Endodermal cell (in vitro differentiated cells): ENCODE measurements around the gene CRY1. TPM values are rescaled to one million over a fixed set of nuclear protein-coding genes. Genes with fewer than 3 reads are reported as not detected.

ENCODE experiments used
- DNase-seq: peaks from one replicate; pipeline ENCODE4 v3.0.0-alpha.2; 2017
- H3K27ac ChIP-seq: 2 replicates; pipeline ENCODE4 v1.5.1; 2013; ENCODE audit warnings: mild to moderate bottlenecking, low read depth, low read length, moderate library complexity
- H3K27me3 ChIP-seq: 2 replicates; pipeline ENCODE4 v1.6.1; 2013; ENCODE audit warnings: mild to moderate bottlenecking, low read length, moderate library complexity; ENCODE audit not compliant: insufficient read depth, control insufficient read depth, poor library complexity, severe bottlenecking
- H3K36me3 ChIP-seq: 2 replicates; pipeline ENCODE4 v1.7.0; 2013; ENCODE audit warnings: mild to moderate bottlenecking, low read length, moderate library complexity; ENCODE audit not compliant: control insufficient read depth, insufficient read depth
- H3K4me1 ChIP-seq: one replicate; pipeline ENCODE4 v1.7.0; 2013; ENCODE audit warnings: low read length; ENCODE audit not compliant: control insufficient read depth, insufficient read depth
- H3K4me3 ChIP-seq: 2 replicates; pipeline ENCODE4 v1.5.1; 2013; ENCODE audit warnings: mild to moderate bottlenecking, low read length, moderate library complexity
- H3K9ac ChIP-seq: 2 replicates; pipeline ENCODE4 v1.6.1; 2013; ENCODE audit warnings: mild to moderate bottlenecking, low read length, moderate library complexity; ENCODE audit not compliant: poor library complexity, severe bottlenecking; ENCODE audit errors: extremely low read depth
- H3K9me3 ChIP-seq: 2 replicates; pipeline ENCODE4 v1.6.1; 2013; ENCODE audit warnings: mild to moderate bottlenecking, low read length, moderate library complexity; ENCODE audit not compliant: control insufficient read depth
- H3K27ac Mint-ChIP-seq: 2 replicates; pipeline ENCODE4 v1.8.0; 2020; ENCODE audit warnings: mixed read lengths
- H3K27me3 Mint-ChIP-seq: 2 replicates; pipeline ENCODE4 v1.8.0; 2021; ENCODE audit warnings: mild to moderate bottlenecking, mixed read lengths; ENCODE audit not compliant: insufficient read depth
- H3K36me3 Mint-ChIP-seq: 2 replicates; pipeline ENCODE4 v1.8.0; 2020; ENCODE audit warnings: low read depth, mixed read lengths
- H3K4me1 Mint-ChIP-seq: 2 replicates; pipeline ENCODE4 v1.8.0; 2020; ENCODE audit warnings: mixed read lengths
- H3K4me3 Mint-ChIP-seq: 2 replicates; pipeline ENCODE4 v1.8.0; 2020; ENCODE audit warnings: mild to moderate bottlenecking, moderate library complexity, mixed read lengths
- H3K9me3 Mint-ChIP-seq: 2 replicates; pipeline ENCODE4 v1.8.0; 2020; ENCODE audit warnings: mild to moderate bottlenecking, mixed read lengths
- WGBS, 2 experiments: methylation state at CpG; one replicate each; pipeline versions ENCODE4 v1.1.5 to v1.1.7; 2013; ENCODE audit warnings: missing lambda C conversion rate in 2 of 2, mixed read lengths in 1 of 2; ENCODE audit not compliant: insufficient coverage in 1 of 2, insufficient read length in 1 of 2; 5-methylcytosine and 5-hydroxymethylcytosine counted together
- total RNA-seq, 2 donors: library from RNA; stranded (reverse); fragmentation: NEBNext Ultra II Directional in 1 of 2; extraction: Animal tissue kit (Norgen Biotek cat#: 25700) in 1 of 2; gene quantifications; 2 replicates in 1 of 2; 3 replicates in 1 of 2; pipeline ENCODE4 v1.2.1, GENCODE V29; 2021
- TF ChIP-seq, protein P1 (sequence below): fragments of 200-600 bp; sonication (generic); conservative IDR thresholded peaks from 2 replicates; pipeline ENCODE4 v1.5.0; 2021; ENCODE audit warnings: antibody characterized with exemption, mild to moderate bottlenecking

CRY1 gene
- total RNA-seq, 2 donors from 2014 or later: 29.9 to 33.4 TPM

DNA sequence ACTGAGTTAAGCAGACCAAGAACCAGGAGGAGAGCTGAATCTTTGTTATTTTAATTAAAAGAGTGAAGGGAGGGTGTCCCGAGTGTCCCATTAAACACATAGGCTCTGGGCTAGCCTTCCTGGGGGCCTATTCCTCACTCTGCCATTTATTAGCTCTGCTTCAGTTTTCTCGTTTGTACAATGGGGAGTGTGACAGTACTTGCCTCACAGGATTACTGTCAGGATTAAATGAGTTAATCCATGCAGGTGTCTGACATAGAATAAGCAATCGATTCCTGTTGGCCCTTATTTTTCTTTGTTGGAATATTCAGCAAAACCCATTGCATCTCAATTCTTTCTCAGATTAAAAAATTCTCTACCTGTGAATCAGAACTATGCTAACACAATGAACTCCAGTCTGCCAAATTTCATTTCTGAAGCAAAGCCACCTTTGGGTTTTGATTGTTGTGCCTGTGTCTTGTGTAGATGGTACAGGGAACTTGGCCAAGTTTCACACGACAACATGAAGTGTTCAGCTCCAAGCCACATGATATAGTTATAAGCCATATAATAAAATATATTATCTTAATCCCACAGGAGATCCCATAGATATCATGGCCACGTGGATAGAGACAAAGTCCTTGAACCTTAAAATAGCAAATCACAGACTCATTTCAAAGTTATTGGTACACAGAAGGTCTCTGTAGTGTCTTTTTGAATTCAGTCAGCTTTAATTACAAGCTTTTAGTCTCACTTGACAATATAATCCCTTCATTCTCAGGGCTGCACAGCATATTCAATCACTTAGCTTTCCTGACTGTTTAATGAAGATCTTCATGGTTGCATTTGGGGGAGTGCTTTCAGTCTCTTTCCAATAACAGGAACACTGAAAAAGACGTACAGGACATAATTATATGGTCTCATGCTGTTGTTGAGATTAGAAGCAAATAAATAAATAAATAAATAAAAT, 34.4 kb upstream of the CRY1 start:
- Mint-ChIP-seq H3K9me3 (peaks cover 6% of the 10 kb centered on the region), H3K4me1 (peaks cover 37% of the 10 kb centered on the region), H3K4me3 (no peak overlapping the region), H3K27me3 (peaks cover 4% of the 10 kb centered on the region), H3K36me3 (peaks cover 2% of the 10 kb centered on the region), H3K27ac (no peak overlapping the region)
- no peak for DNase-seq
- TF ChIP-seq, protein P1, sequence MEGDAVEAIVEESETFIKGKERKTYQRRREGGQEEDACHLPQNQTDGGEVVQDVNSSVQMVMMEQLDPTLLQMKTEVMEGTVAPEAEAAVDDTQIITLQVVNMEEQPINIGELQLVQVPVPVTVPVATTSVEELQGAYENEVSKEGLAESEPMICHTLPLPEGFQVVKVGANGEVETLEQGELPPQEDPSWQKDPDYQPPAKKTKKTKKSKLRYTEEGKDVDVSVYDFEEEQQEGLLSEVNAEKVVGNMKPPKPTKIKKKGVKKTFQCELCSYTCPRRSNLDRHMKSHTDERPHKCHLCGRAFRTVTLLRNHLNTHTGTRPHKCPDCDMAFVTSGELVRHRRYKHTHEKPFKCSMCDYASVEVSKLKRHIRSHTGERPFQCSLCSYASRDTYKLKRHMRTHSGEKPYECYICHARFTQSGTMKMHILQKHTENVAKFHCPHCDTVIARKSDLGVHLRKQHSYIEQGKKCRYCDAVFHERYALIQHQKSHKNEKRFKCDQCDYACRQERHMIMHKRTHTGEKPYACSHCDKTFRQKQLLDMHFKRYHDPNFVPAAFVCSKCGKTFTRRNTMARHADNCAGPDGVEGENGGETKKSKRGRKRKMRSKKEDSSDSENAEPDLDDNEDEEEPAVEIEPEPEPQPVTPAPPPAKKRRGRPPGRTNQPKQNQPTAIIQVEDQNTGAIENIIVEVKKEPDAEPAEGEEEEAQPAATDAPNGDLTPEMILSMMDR: no peak
- no peak overlapping the region for H3K9ac ChIP-seq
- 50 to 65% methylated on average over 2 to 4 of the region's 6 CpGs for WGBS, 2 experiments
- no peaks in the 10 kb centered on the region for H3K36me3 ChIP-seq
- H3K4me1 ChIP-seq: peaks cover 10% of the 10 kb centered on the region
- H3K9me3 ChIP-seq: peaks cover 13% of the 10 kb centered on the region
- H3K27ac ChIP-seq: no peak overlapping the region
- H3K27me3 ChIP-seq: no peaks in the 10 kb centered on the region
- H3K4me3 ChIP-seq: no peak overlapping the region

DNA sequence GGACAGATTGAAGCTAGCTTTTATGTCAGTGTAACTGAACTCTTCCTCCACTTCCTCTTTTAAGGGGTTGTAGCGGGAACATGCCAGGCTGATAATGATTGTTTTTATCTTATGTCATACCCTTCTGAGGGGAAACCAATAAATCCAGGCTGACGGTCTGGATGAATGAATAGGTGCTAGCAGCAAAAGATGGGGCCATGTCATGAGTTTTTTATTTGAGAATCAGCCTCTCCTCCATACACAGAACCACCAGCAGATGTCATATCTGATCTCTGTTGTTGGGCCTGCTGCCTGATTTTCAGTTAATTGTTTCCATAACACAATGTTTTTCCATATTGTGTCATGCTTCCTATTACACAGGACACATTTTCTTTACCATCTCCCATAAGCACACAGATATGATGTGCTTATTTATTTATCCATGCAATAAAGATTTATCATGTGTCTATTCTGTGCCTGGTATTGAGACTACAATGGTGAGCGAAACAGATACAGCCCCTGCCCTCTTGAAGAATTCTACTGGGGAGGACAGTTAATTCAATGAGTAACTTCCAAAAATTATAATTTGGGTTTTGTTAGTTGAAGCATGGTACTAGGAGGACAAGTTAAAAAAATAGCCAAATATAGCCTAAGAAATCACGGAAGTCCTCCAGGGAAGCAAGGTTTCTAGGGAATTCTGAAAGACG, 33.6 kb upstream of the CRY1 start:
- Histone ChIP-seq H3K9me3 (peaks cover 13% of the 10 kb centered on the region), H3K27ac (no peak overlapping the region), H3K4me1 (peaks cover 7% of the 10 kb centered on the region), H3K9ac (no peak overlapping the region), H3K4me3 (no peak overlapping the region), H3K27me3 (no peaks in the 10 kb centered on the region), H3K36me3 (no peaks in the 10 kb centered on the region)
- H3K36me3 Mint-ChIP-seq: peaks cover 2% of the 10 kb centered on the region
- TF ChIP-seq, protein P1: peak; percentile 70
- peaks cover 36% of the 10 kb centered on the region for H3K4me1 Mint-ChIP-seq
- DNase-seq: no peak
- no peak overlapping the region for H3K4me3 Mint-ChIP-seq
- WGBS, 2 experiments: 77 to 80% methylated on average over 4 to 5 of the region's 5 CpGs
- no peaks in the 10 kb centered on the region for H3K27me3 Mint-ChIP-seq
- H3K9me3 Mint-ChIP-seq: peaks cover 6% of the 10 kb centered on the region
- no peak overlapping the region for H3K27ac Mint-ChIP-seq

DNA sequence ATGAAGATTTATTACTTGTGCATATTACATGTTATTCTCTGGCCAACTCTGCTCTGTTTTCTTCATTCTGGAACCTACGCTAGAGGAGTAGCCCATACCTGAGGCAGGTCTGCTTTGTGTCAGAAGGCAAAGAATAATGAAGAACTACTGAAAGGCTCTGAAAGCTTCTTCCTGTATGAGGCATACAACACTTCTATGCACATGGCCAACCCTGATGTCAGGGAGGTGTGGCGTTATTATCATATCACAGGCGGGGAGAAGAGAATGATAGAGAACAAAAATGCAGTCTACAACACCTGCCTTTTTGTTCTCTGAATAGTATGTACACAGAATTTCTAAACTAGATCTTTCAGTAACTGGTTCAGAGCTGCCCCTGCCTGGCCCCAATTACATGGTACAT, 32.5 kb upstream of the CRY1 start:
- Mint-ChIP-seq H3K4me3 (no peak overlapping the region), H3K4me1 (peaks cover 32% of the 10 kb centered on the region), H3K27me3 (no peaks in the 10 kb centered on the region), H3K27ac (no peak overlapping the region), H3K36me3 (peaks cover 2% of the 10 kb centered on the region), H3K9me3 (peaks cover 6% of the 10 kb centered on the region)
- Histone ChIP-seq H3K9me3 (peaks cover 13% of the 10 kb centered on the region), H3K27ac (no peak overlapping the region), H3K36me3 (no peaks in the 10 kb centered on the region), H3K4me3 (no peak overlapping the region), H3K4me1 (peaks cover under 1% of the 10 kb centered on the region), H3K27me3 (no peaks in the 10 kb centered on the region), H3K9ac (no peak overlapping the region)
- TF ChIP-seq, protein P1: no peak
- no peak for DNase-seq
- 100% methylated on average over 2 to 3 of the region's 3 CpGs for WGBS, 2 experiments
